GM18505 (cell line): Measurements from ENCODE around the gene CMTM7.
"Not testable (repeated sequence)": the region's sequence is repeated elsewhere in the genome, so short reads cannot be mapped to it uniquely, and the experiment has no call there.

Source experiments
- ATAC-seq: cut with Tn5 transposase; IDR thresholded peaks from one replicate; pipeline ENCODE4 v1.9.1; 2021; ENCODE audit not compliant: unreplicated experiment
- POLR2A ChIP-seq: IDR thresholded peaks from 4 replicates; pipeline ENCODE4 v1.6.1; 2011; ENCODE audit warnings: borderline replicate concordance; ENCODE audit not compliant: insufficient read depth, insufficient read length; ENCODE audit errors: extremely low read depth

Gene CMTM7

DNA sequence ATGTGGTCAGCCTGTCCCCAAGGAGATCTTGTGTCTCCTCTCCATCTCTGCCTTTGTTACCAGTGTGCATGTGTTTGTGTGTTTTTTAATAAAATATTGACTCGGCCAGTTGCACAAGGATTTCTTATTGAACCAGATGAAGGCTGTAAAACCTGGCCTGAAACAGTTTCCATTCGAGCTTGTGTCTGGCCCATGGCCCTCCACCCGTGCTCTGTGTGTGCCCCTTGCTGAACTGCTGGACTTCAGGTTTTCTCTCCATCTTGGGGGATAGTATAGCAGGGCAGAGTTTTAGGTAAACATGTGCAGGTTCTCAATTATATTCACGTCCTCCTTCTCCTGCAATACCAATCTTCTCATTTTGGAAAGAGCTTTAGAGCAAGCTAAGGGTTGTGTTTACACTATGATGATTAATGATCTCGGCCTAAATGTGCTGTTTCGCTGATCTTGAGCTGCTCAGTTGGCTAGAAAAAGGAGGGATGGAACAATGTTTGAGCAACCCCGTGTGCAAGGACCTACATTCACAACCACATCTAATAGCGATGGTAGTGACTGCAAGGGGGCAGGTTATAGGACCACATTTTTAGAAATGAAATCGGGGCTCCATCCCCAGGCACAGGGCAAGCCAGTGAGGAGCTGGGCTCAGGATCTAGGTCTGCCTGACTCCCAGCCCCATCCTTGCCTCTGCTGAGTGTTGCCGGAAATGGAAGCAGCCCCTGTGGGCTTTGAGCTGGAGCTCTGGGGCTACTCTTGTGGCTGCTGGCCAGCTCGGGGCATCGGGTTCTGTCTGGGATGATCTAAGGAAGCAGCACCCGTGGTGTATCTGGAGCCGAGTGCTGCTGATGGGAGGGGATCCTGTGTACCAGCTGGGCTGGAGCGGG is 63.3 kb downstream of the CMTM7 start:
- TF ChIP-seq POLR2A = no peak
- ATAC-seq = no peak

DNA sequence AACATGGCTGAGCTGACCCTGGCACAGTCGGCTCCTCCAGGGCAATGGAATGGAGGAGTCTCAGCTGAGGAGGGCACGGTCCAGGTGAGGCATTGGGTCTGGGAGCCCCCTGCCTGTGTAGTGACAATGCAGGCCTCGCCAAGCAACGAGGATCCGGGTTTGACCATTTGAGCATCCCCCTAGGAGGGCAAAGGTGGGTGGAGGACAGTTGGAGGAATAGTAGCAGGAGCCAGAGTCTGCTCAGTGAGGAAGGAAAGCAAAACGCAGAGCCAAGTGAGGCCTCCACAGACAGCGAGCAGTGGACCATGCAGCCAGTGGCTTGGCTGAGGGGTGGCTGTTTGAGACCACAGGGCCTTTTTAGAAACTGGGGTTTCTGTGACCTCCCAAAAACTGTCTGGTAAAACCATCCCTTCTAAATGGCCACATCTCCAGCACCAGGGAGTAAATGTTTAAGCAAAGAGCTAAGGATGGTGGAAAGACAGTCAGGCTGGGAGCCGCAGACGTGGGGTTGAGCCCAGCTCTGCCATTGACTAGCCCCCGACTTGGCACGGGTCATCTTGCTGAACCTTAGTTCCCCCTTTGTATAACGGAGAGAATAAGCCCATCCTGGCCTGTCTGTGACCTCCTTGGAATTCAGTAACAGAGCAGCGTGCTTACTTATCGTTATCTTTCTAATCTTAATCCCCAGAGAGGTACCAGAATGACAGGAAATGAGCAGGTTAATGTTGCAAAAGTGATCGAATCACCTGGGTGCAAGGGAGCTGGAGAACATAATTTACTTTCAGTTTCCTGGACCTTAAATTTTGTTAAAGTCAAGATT is 64.2 kb downstream of the CMTM7 start:
- ATAC-seq = no peak
- TF ChIP-seq POLR2A = no peak

DNA sequence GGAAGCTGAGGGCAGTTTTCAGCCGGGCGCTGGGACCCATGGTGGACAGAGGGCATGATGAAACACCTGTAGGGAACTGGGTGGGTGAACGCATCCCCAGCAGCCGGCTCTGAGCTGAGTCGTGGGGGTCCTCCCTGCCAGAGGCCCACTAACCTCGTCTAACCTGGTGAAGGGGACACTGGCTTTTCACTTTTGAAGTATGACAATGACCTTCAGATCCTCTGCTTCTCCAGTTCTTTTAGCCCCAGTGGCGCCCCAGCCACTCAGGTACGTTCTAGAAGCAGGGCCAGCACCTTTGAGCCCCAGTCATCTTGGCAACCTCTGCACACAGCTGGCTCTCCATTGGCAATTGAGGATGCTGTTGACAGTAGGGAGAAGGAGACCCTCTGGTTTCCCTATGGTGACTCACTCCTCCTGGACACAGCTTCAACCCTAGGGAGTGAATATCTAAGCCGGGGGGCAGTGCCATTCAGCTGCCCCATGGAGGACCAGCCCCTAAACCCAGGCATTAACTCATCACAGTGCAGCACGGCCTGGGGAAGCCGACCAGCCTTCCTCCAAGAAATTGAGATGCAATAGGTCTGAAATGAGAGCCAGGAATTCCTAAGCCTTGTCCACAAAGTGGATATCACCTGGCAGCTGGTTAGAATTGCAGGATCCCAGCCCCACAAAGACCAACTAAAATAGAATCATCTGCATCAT is 64.9 kb downstream of the CMTM7 start:
- no peak for TF ChIP-seq POLR2A
- no peak for ATAC-seq

DNA sequence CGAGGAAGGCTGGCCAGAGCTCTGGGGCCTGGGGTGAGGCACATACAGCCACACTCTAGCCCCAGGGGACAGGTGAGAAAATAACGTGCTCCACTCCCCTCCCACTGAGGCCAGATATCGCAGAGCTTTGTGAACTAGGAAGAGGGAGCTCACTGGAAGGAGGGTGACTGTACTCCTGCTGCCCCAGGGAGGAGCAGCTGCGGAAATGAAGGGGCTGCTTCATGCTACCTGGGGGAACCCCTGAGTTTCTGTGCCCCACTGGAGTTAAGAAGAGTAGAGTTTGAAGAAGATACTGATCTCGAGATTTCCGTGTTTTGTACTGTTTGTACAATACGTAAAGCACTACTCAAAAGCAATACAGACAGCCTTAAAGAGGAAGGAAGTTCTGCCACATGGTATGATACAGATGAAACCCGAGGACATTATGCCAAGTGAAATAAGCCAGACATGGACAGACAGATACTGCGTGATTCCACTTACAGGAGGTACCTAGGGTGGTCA is 66.4 kb downstream of the CMTM7 start:
- TF ChIP-seq POLR2A = no peak
- ATAC-seq = no peak

GRCh38 chr3:32459450-32459849 is 67.8 kb downstream of the CMTM7 start:
- ATAC-seq = no peak
- no peak for TF ChIP-seq POLR2A

- peak; percentile 86 for ATAC-seq
- TF ChIP-seq POLR2A = no peak
These were observed 68.5 kb downstream of the CMTM7 start for GRCh38 chr3:32460031-32460749.

DNA sequence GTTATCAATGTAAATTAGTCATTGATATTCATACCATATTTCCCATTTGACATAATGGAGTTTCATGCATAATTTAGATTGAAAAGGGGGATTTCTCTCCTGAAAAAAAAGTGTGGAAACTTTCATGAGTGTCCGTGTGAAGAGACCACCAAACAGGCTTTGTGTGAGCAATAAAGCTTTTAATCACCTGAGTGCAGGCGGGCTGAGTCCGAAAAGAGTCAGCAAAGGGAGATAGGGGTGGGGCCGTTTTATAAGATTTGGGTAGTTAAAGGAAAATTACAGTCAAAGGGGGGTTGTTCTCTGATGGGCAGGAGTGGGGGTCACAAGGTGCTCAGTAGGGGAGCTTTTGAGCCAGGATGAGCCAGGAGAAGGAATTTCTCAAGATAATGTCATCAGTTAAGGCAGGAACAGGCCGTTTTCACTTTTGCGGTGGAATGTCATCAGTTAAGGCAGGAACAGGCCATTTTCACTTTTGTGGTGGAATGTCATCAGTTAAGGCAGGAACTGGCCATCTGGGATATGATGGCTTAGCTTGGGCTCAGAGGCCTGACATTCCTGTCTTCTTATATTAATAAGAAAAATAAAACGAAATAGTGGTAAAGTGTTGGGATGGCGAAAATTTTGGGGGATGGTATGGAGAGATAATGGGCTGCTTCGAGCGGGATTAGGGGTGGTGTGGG is 69.3 kb downstream of the CMTM7 start:
- ATAC-seq = not testable (repeated sequence)

GRCh38 chr3:32462191-32462986 is 70.7 kb downstream of the CMTM7 start:
- ATAC-seq = not testable (repeated sequence)

DNA sequence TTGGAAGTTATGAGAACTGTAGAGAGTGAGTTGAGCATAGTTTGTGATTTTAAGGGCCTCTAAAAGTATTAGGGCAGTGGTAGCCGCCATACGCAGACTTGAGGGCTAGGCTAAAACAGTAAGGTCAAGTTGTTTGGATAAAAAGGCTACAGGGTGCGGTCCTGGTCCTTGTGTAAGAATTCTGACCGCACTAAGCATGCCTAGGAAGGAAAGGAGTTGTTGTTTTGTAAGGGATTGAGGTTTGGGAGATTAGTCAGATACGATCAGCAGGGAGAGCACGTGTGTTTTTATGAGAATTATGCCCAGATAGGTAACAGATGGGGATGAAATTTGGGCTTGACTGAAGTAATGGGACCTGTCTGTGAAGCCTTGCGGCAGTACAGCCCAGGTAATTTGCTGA is 71.8 kb downstream of the CMTM7 start:
- not testable (repeated sequence) for ATAC-seq

- not testable (repeated sequence) for ATAC-seq
These were observed 73.1 kb downstream of the CMTM7 start for GRCh38 chr3:32464726-32465125.

- ATAC-seq = not testable (repeated sequence)
These were observed 75.2 kb downstream of the CMTM7 start for GRCh38 chr3:32466808-32467207.
